H9 (cell line): ENCODE measurements around the gene GALNT9. TPM values are rescaled to one million over a fixed set of nuclear protein-coding genes. Genes with fewer than 3 reads are reported as not detected.

Source experiments
- DNase-seq: peaks from one replicate; pipeline ENCODE4 v3.0.0-alpha.2; 2017
- H2AFZ ChIP-seq: one replicate; pipeline ENCODE4 v1.6.1; 2013; ENCODE audit warnings: mild to moderate bottlenecking, low read length, control low read depth, moderate library complexity
- H2AK5ac ChIP-seq: 2 replicates; pipeline ENCODE4 v1.6.1; 2013; ENCODE audit warnings: low read length, control low read depth, mixed read lengths; ENCODE audit not compliant: insufficient read length
- H2BK120ac ChIP-seq: one replicate; pipeline ENCODE4 v1.6.1; 2013; ENCODE audit warnings: low read depth, mild to moderate bottlenecking, low read length, control low read depth, inconsistent platforms; ENCODE audit not compliant: poor library complexity, severe bottlenecking
- H2BK12ac ChIP-seq: 2 replicates; pipeline ENCODE4 v1.6.1; 2013; ENCODE audit warnings: low read length, control low read depth, mixed read lengths, low read depth; ENCODE audit not compliant: insufficient read length
- H2BK15ac ChIP-seq: 2 replicates; pipeline ENCODE4 v1.6.1; 2013; ENCODE audit warnings: low read depth, low read length, control low read depth
- H2BK20ac ChIP-seq: one replicate; pipeline ENCODE4 v1.6.1; 2013; ENCODE audit warnings: low read depth, mild to moderate bottlenecking, low read length, control low read depth, inconsistent platforms; ENCODE audit not compliant: poor library complexity, severe bottlenecking
- H2BK5ac ChIP-seq: 2 replicates; pipeline ENCODE4 v1.6.1; 2013; ENCODE audit warnings: low read length, control low read depth, mixed read lengths; ENCODE audit not compliant: insufficient read length
- H3K14ac ChIP-seq: 2 replicates; pipeline ENCODE4 v1.6.1; 2013; ENCODE audit warnings: low read length, control low read depth; ENCODE audit not compliant: insufficient read depth
- H3K18ac ChIP-seq: 2 replicates; pipeline ENCODE4 v1.6.1; 2013; ENCODE audit warnings: low read depth, mild to moderate bottlenecking, mixed read lengths, low read length, control low read depth; ENCODE audit not compliant: insufficient read length
- H3K23ac ChIP-seq: 2 replicates; pipeline ENCODE4 v1.6.1; 2013; ENCODE audit warnings: low read length, control low read depth, mixed read lengths, low read depth; ENCODE audit not compliant: insufficient read length
- H3K23me2 ChIP-seq: 2 replicates; pipeline ENCODE4 v1.6.1; 2013; ENCODE audit warnings: low read depth, mild to moderate bottlenecking, mixed read lengths, low read length, control low read depth; ENCODE audit not compliant: insufficient read length, poor library complexity, severe bottlenecking
- H3K27ac ChIP-seq: 2 replicates; pipeline ENCODE4 v1.5.1; 2013; ENCODE audit warnings: low read length, control low read depth, mixed read lengths, low read depth; ENCODE audit not compliant: insufficient read length
- H3K27me3 ChIP-seq: 2 replicates; pipeline ENCODE4 v1.6.1; 2013; ENCODE audit warnings: low read length, control low read depth, inconsistent platforms; ENCODE audit not compliant: insufficient read depth
- H3K4ac ChIP-seq: 2 replicates; pipeline ENCODE4 v1.6.1; 2013; ENCODE audit warnings: low read depth, mild to moderate bottlenecking, control low read depth, inconsistent platforms, low read length, moderate library complexity
- H3K4me1 ChIP-seq: 2 replicates; pipeline ENCODE4 v1.6.1; 2013; ENCODE audit warnings: low read length, control low read depth, inconsistent platforms; ENCODE audit not compliant: insufficient read depth
- H3K4me2 ChIP-seq: 2 replicates; pipeline ENCODE4 v1.6.1; 2013; ENCODE audit warnings: low read length, control low read depth, mixed read lengths; ENCODE audit not compliant: insufficient read length, insufficient read depth
- H3K56ac ChIP-seq: 2 replicates; pipeline ENCODE4 v1.6.1; 2013; ENCODE audit warnings: low read depth, mild to moderate bottlenecking, mixed read lengths, low read length, control low read depth; ENCODE audit not compliant: insufficient read length
- H3K79me1 ChIP-seq: 2 replicates; pipeline ENCODE4 v1.6.1; 2013; ENCODE audit warnings: low read depth, mild to moderate bottlenecking, moderate library complexity, low read length, control low read depth, inconsistent platforms; ENCODE audit not compliant: insufficient read depth, poor library complexity, severe bottlenecking
- H3K79me2 ChIP-seq: 2 replicates; pipeline ENCODE4 v1.6.1; 2013; ENCODE audit warnings: low read length, control low read depth, inconsistent platforms; ENCODE audit not compliant: insufficient read depth
- H3K9ac ChIP-seq: 2 replicates; pipeline ENCODE4 v1.6.1; 2013; ENCODE audit warnings: low read length, control low read depth, mixed read lengths; ENCODE audit not compliant: insufficient read length; ENCODE audit errors: extremely low read depth
- H3K9me3 ChIP-seq: one replicate; pipeline ENCODE4 v1.6.1; 2013; ENCODE audit warnings: low read depth, low read length, inconsistent platforms; ENCODE audit not compliant: control insufficient read depth
- H3T11ph ChIP-seq: one replicate; pipeline ENCODE4 v1.6.1; 2013; ENCODE audit warnings: mild to moderate bottlenecking, low read length, control low read depth, inconsistent platforms
- H4K20me1 ChIP-seq: one replicate; pipeline ENCODE4 v1.6.1; 2013; ENCODE audit not compliant: control insufficient read depth, insufficient read length, insufficient read depth
- H4K5ac ChIP-seq: 2 replicates; pipeline ENCODE4 v1.6.1; 2013; ENCODE audit warnings: low read depth, mild to moderate bottlenecking, mixed read lengths, low read length, control low read depth; ENCODE audit not compliant: insufficient read length
- H4K8ac ChIP-seq: replicated peaks from 2 replicates; pipeline ENCODE4 v1.6.1; 2013; ENCODE audit warnings: low read length, control low read depth, mixed read lengths, low read depth; ENCODE audit not compliant: insufficient read length
- H4K91ac ChIP-seq: 2 replicates; pipeline ENCODE4 v1.6.1; 2013; ENCODE audit warnings: low read depth, mild to moderate bottlenecking, moderate library complexity, mixed read lengths, low read length, control low read depth; ENCODE audit not compliant: insufficient read length
- H3K27ac Mint-ChIP-seq, 3 experiments: 2 replicates in 2 of 3; 3 replicates in 1 of 3; pipeline ENCODE4 v1.8.0; 2020 to 2021; ENCODE audit warnings: mixed read lengths in 3 of 3, mild to moderate bottlenecking in 1 of 3, moderate library complexity in 1 of 3
- H3K27me3 Mint-ChIP-seq: 2 replicates; pipeline ENCODE4 v1.8.0; 2021; ENCODE audit warnings: low read depth, mild to moderate bottlenecking, moderate library complexity, mixed read lengths
- H3K36me3 Mint-ChIP-seq, 3 experiments: 2 replicates in 2 of 3; 3 replicates in 1 of 3; pipeline ENCODE4 v1.8.0; 2020 to 2021; ENCODE audit warnings: low read depth in 3 of 3, mixed read lengths in 3 of 3; ENCODE audit not compliant: insufficient read depth in 1 of 3
- H3K4me1 Mint-ChIP-seq, 2 experiments: 2 replicates each; pipeline ENCODE4 v1.8.0; 2020; ENCODE audit warnings: mixed read lengths in 2 of 2
- H3K4me3 Mint-ChIP-seq, 2 experiments: 2 replicates in 1 of 2; 3 replicates in 1 of 2; pipeline ENCODE4 v1.8.0; 2020 to 2021; ENCODE audit warnings: mild to moderate bottlenecking in 2 of 2, mixed read lengths in 2 of 2, moderate library complexity in 1 of 2
- H3K9me3 Mint-ChIP-seq, 2 experiments: 2 replicates in 1 of 2; 3 replicates in 1 of 2; pipeline ENCODE4 v1.8.0; 2020; ENCODE audit warnings: mild to moderate bottlenecking in 2 of 2, mixed read lengths in 2 of 2, moderate library complexity in 1 of 2
- WGBS: extraction: QIAGEN DNeasy Blood & Tissue Kit; methylation state at CpG from one replicate; pipeline ENCODE4 v1.1.7; 2013; ENCODE audit warnings: missing lambda C conversion rate, low lambda C conversion rate, mixed read lengths; ENCODE audit not compliant: insufficient read length; ENCODE audit errors: extremely low coverage; 5-methylcytosine and 5-hydroxymethylcytosine counted together
- total RNA-seq: library from RNA; stranded (reverse); gene quantifications from 2 replicates; pipeline ENCODE4 v1.2.1, GENCODE V29; 2021
- TF ChIP-seq, protein P1 (sequence below): fragments of 200-600 bp; sonication (generic); conservative IDR thresholded peaks from 3 replicates; pipeline ENCODE4 v1.8.0; 2021; ENCODE audit warnings: antibody characterized with exemption, mild to moderate bottlenecking

The GALNT9 gene
- total RNA-seq, 1 experiment from 2014 or later: 0.35 TPM

DNA sequence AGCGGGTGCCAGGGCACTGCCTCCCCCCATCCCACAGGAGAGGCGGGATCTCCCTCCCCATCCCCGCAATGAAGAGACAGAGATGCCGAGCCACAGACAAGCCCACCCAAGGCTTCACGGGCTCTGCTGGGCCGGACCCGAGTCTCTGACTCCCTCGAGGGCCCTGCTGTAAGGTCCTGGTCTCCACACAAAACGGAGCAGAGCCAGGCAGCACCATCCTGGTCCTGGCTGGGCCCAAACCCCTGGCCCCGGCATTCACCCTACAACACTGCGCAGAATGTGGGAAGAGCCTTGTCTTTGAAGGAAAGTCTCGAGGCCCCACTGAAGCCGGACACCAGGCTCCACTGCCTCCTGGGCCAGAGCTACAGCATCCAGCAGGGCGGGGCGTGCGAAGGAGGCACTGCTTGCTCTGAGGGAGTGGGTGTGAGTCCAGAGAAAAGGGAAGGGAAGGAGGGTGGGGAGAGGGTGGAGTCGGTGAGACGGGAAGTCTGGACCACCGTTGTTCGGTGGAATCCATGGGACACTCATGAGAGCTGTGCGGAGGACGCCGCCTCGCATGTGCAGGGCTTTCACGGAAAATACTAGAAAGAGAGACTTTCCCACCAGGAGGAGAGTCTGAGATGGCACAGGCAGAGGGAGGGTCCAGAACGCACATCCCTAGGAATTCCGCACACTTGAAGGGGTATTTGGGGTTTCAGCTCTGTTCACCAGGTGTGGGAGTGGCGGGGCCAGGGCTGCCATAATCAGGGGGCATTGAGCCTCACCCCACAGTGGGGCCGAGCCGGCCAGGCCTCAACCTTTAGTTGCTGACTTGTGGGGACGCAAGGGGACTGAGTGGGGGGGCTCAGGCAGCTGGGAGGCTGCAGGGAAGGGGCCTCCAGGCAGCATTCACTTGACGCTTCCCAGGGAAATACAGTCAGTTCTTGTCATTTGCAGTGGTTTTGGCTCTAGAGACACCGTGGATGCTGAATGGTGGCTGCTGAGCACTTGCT is 36.8 kb downstream of the GALNT9 start:
- Histone ChIP-seq H3K79me2 (no peaks in the 10 kb centered on the region), H3K14ac (no peak overlapping the region), H3K4me2 (no peak overlapping the region), H4K8ac (no peak overlapping the region), H3K9me3 (no peaks in the 10 kb centered on the region), H2BK15ac (no peak overlapping the region), H3K4ac (no peak overlapping the region), H2AK5ac (no peak overlapping the region), H3K27me3 (peaks cover 12% of the 10 kb centered on the region; the same call in 1 of the 2 replicates), H3T11ph (no peak overlapping the region), H3K18ac (no peak overlapping the region), H2BK12ac (no peak overlapping the region), H2AFZ (no peak overlapping the region), H3K23me2 (no peaks in the 10 kb centered on the region), H3K23ac (no peak overlapping the region), H2BK5ac (no peak overlapping the region), H4K20me1 (no peaks in the 10 kb centered on the region), H3K79me1 (no peaks in the 10 kb centered on the region), H3K27ac (no peak overlapping the region), H3K9ac (no peak overlapping the region), H4K5ac (no peak overlapping the region), H2BK20ac (no peak overlapping the region), H3K56ac (no peak overlapping the region), H3K4me1 (no peaks in the 10 kb centered on the region), H2BK120ac (no peak overlapping the region), H4K91ac (no peak overlapping the region)
- DNase-seq: no peak
- Mint-ChIP-seq H3K27me3 (peaks cover 67% of the 10 kb centered on the region), H3K36me3 (peaks cover 0 to 4% (median 2%) of the 10 kb centered on the region in 3 experiments; a peak in 2 of 7 replicates), H3K9me3 (peaks cover 2 to 8% of the 10 kb centered on the region in 2 experiments; a peak in 4 of 5 replicates), H3K27ac (peak overlapping the region in 1 of 3 experiments; percentile 93; a peak in 1 of 7 replicates), H3K4me1 (peaks cover 7 to 10% of the 10 kb centered on the region in 2 experiments; a peak in 3 of 4 replicates), H3K4me3 (no peak overlapping the region)
- TF ChIP-seq, protein P1, sequence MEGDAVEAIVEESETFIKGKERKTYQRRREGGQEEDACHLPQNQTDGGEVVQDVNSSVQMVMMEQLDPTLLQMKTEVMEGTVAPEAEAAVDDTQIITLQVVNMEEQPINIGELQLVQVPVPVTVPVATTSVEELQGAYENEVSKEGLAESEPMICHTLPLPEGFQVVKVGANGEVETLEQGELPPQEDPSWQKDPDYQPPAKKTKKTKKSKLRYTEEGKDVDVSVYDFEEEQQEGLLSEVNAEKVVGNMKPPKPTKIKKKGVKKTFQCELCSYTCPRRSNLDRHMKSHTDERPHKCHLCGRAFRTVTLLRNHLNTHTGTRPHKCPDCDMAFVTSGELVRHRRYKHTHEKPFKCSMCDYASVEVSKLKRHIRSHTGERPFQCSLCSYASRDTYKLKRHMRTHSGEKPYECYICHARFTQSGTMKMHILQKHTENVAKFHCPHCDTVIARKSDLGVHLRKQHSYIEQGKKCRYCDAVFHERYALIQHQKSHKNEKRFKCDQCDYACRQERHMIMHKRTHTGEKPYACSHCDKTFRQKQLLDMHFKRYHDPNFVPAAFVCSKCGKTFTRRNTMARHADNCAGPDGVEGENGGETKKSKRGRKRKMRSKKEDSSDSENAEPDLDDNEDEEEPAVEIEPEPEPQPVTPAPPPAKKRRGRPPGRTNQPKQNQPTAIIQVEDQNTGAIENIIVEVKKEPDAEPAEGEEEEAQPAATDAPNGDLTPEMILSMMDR: no peak
- no CpG with 5 or more reads among the region's 33 CpGs for WGBS
